ENCODE measurements around the gene ITPR1.
A peak's percentile ranks its signal among the peaks of the same experiment; 100 is the strongest.

ITPR1 gene

DNA sequence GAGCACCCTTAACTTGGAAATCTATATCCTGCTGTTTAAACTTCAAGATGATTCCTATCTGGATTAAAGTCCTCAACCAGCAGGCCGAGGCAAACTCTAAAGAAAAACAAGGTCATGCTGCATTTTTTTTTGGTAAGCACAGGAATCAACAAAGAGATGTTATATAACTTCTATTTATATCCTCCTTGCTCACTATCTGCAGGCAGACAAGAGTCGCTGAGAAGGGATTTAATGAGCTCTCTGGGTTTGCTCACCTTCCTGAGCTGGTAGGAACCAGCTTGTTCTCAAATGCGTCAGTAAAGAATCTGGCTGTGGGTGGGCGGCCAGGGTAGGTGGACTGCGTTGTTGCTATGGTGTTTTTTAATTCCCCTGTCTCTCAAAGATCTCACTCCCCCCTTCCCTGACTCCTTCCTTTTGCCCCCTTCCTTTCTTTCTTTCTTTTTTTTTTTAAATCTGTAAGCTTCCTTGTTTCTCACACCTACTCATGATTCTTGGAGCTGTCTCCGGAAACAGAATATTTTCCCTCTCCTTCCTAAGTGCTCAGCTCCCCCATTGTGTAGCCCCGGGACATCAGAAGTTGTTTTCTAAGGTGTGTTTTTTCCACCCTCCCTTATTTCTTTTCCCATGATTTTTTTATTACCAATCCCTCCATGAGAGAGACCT lies 257.3 kb downstream of the ITPR1 start:
- H3K4me3 ChIP-seq (ENCODE audit: low read length), result no peak overlapping the region

GRCh38 chr3:4751029-4751501 lies 257.9 kb downstream of the ITPR1 start:
- TF ChIP-seq CTCF (conservative IDR thresholded peaks at IDR 0.05; ENCODE audit: low read depth, low read length), result no peak
- H3K4me3 ChIP-seq (ENCODE audit: low read length), result no peak overlapping the region
- no peak for DNase-seq (ENCODE audit: low read depth)

More for the DNA sequence above, 257.3 kb downstream of the ITPR1 start:
- DNase-seq (ENCODE audit: low read depth), result peak; percentile 96
- no peak for TF ChIP-seq CTCF (conservative IDR thresholded peaks at IDR 0.05; ENCODE audit: low read depth, low read length)

DNA sequence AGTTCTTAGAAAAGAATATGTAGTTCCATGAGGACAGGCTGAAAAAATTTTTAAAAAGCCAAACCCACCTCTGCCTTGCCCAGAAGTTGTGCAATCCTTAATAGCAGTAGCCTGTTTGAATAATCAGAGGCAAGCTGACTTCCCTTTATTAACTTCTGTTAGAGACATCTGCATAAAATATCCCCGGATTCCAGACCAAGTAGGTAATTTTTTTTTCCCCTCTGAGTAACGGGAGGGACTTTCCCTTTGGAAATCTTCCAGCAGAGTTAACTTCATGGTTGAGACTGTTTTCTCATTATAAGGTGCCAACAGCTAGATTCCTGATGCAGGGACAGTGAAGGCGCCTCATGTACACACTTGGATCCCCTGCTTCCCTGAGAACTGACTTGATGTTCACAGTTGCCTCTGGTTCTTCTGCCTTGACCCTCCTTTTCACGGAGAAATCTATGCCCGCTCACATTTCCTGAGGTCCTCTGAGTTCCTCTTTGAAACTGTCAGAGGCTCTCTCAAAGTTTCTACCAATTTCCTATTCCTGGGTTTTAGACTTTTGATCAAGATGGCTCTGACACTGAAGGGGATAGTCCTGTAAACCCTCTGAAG lies 258.5 kb downstream of the ITPR1 start:
- no peak for TF ChIP-seq CTCF (conservative IDR thresholded peaks at IDR 0.05; ENCODE audit: low read depth, low read length)
- no peak overlapping the region for H3K4me3 ChIP-seq (ENCODE audit: low read length)
- DNase-seq (ENCODE audit: low read depth), result peak; percentile 78

- H3K4me3 ChIP-seq (ENCODE audit: low read length), result no peak overlapping the region
- TF ChIP-seq CTCF (conservative IDR thresholded peaks at IDR 0.05; ENCODE audit: low read depth, low read length), result no peak
- peak; percentile 84 for DNase-seq (ENCODE audit: low read depth)
Measured at GRCh38 chr3:4752201-4753072, 259.3 kb downstream of the ITPR1 start.

GRCh38 chr3:4753073-4753691 lies 260.0 kb downstream of the ITPR1 start:
- H3K4me3 ChIP-seq (ENCODE audit: low read length), result no peak overlapping the region
- no peak for TF ChIP-seq CTCF (conservative IDR thresholded peaks at IDR 0.05; ENCODE audit: low read depth, low read length)
- DNase-seq (ENCODE audit: low read depth), result no peak

GRCh38 chr3:4754180-4755086 lies 261.3 kb downstream of the ITPR1 start:
- TF ChIP-seq CTCF (conservative IDR thresholded peaks at IDR 0.05; ENCODE audit: low read depth, low read length), result no peak
- no peak overlapping the region for H3K4me3 ChIP-seq (ENCODE audit: low read length)
- no peak for DNase-seq (ENCODE audit: low read depth)
